Esophagus muscularis mucosa (tissue), 4 donors: ENCODE results near the gene PRKN. TPM values are rescaled to one million over a fixed set of nuclear protein-coding genes. Genes with fewer than 3 reads are reported as not detected.

ENCODE experiments used
- DNase-seq: peaks from one replicate; pipeline ENCODE4 v3.0.0-alpha.2; 2017; ENCODE audit errors: extremely low spot score
- H3K27ac ChIP-seq, 4 donors: fragments of 200-600 bp; sonication (generic); replicated peaks in 1 of 4; 1 replicate in 3 of 4; 2 replicates in 1 of 4; pipeline ENCODE4 v1.5.1; 2016 to 2019; ENCODE audit warnings: mild to moderate bottlenecking in 1 of 4
- H3K27me3 ChIP-seq, 4 donors: fragments of 200-600 bp; sonication (generic); one replicate each; pipeline versions ENCODE4 v1.5.1 to v1.6.0; 2016 to 2019
- H3K36me3 ChIP-seq, 4 donors: fragments of 200-600 bp; sonication (generic); one replicate each; pipeline ENCODE4 v1.5.1; 2016 to 2019
- H3K4me1 ChIP-seq, 4 donors: fragments of 200-600 bp; sonication (generic); one replicate each; pipeline ENCODE4 v1.5.1; 2016 to 2019
- H3K4me3 ChIP-seq, 4 donors: fragments of 200-600 bp; sonication (generic); 1 replicate in 2 of 4; 2 replicates in 2 of 4; pipeline ENCODE4 v1.5.1; 2016 to 2019; ENCODE audit warnings: mild to moderate bottlenecking in 4 of 4, moderate library complexity in 1 of 4
- H3K9me3 ChIP-seq, 4 donors: fragments of 200-600 bp; sonication (generic); 1 replicate in 3 of 4; 2 replicates in 1 of 4; pipeline ENCODE4 v1.5.1; 2016 to 2019
- CTCF ChIP-seq, 3 experiments: fragments of 200-600 bp in 2 of 3; fragments of 450-650 bp in 1 of 3; sonication (generic) in 2 of 3; IDR thresholded peaks; one replicate each; pipeline ENCODE4 v1.5.1; 2017 to 2019; ENCODE audit warnings: antibody characterized with exemption in 3 of 3, mild to moderate bottlenecking in 2 of 3, moderate library complexity in 1 of 3
- EP300 ChIP-seq: sonication (generic); formaldehyde crosslinking; IDR thresholded peaks from one replicate; pipeline ENCODE4 v1.6.1; 2017; ENCODE audit warnings: antibody characterized with exemption
- POLR2A ChIP-seq: fragments of 450-650 bp; IDR thresholded peaks from one replicate; pipeline ENCODE4 v1.6.1; 2017; ENCODE audit warnings: antibody characterized with exemption, moderate library complexity, mild to moderate bottlenecking, low read depth
- POLR2AphosphoS5 ChIP-seq, 2 donors: sonication (generic); formaldehyde crosslinking; IDR thresholded peaks; one replicate each; pipeline ENCODE4 v1.6.1; 2017; ENCODE audit warnings: antibody characterized with exemption in 2 of 2
- WGBS: methylation state at CpG from one replicate; pipeline ENCODE4 v1.1.5; 2018; 5-methylcytosine and 5-hydroxymethylcytosine counted together
- intact Hi-C: fragments of 100-400 bp; cut with DNase I; formaldehyde crosslinking; loops from one replicate; pipeline ENCODE4 v1.15.1; 2023
- total RNA-seq, 4 donors: library from RNA; depleted of rRNA; stranded (reverse); fragments of >200 nt; gene quantifications; one replicate each; pipeline versions ENCODE4 v1.1.0 to v1.2.1, GENCODE V29; 2016

The PRKN gene
- total RNA-seq, 4 donors from 2014 or later, result 9.6 to 14.5 (median 10.8) TPM

DNA sequence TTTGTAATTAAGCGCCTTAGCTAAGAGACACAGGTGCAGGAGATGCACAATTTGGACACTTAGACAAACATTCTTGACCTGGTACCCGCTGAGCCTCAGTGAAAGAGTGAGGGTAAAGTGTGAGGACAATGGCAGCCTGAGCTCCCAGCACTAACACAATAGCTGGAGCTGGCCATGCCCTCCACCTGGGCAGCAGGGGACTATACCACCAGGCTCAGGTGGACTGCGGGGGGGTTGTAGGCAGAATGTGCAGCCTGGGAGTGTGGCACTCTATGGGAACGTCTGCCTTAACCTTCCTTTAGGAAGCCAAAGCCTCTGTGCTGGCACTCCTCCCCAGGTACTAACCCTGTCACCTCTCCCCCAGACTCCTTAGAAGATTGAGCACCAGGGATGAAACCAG is 23.6 kb downstream of the PRKN start:
- intact Hi-C loops, result no loop called here
- WGBS, result 100% methylated on average over 3 of the region's 4 CpGs
- Histone ChIP-seq H3K27ac (no peak overlapping the region), H3K4me1 (peaks cover 6 to 18% (median 10%) of the 10 kb centered on the region in 4 donors), H3K9me3 (no peaks in the 10 kb centered on the region), H3K4me3 (no peak overlapping the region), H3K27me3 (no peaks in the 10 kb centered on the region), H3K36me3 (no peaks in the 10 kb centered on the region)
- DNase-seq, result no peak
- no peak for TF ChIP-seq EP300
- TF ChIP-seq CTCF (IDR thresholded peaks at IDR 0.05), result no peak
- TF ChIP-seq POLR2AphosphoS5 (IDR thresholded peaks at IDR 0.05), result no peak
- no peak for TF ChIP-seq POLR2A

GRCh38 chr6:162702446-162702845 is 25.1 kb downstream of the PRKN start:
- no peak for DNase-seq
- 63% methylated on average over 2 of the region's 2 CpGs for WGBS
- no peaks in the 10 kb centered on the region for H3K9me3 ChIP-seq
- no peak overlapping the region for H3K27ac ChIP-seq
- H3K4me3 ChIP-seq, result no peak overlapping the region
- TF ChIP-seq POLR2AphosphoS5 (IDR thresholded peaks at IDR 0.05) (no peak), POLR2A (no peak), CTCF (IDR thresholded peaks at IDR 0.05) (no peak), EP300 (no peak)
- no peaks in the 10 kb centered on the region for H3K27me3 ChIP-seq
- no peaks in the 10 kb centered on the region for H3K36me3 ChIP-seq
- intact Hi-C loops, result no loop called here
- H3K4me1 ChIP-seq, result peaks cover 6 to 18% (median 10%) of the 10 kb centered on the region in 4 donors

- H3K27ac ChIP-seq, result no peak overlapping the region
- DNase-seq, result no peak
- H3K27me3 ChIP-seq, result no peaks in the 10 kb centered on the region
- TF ChIP-seq POLR2AphosphoS5 (IDR thresholded peaks at IDR 0.05), result no peak
- no peak for TF ChIP-seq EP300
- TF ChIP-seq POLR2A, result no peak
- TF ChIP-seq CTCF (IDR thresholded peaks at IDR 0.05), result no peak
- WGBS, result 85% methylated on average over 1 of the region's 1 CpG
- no peaks in the 10 kb centered on the region for H3K9me3 ChIP-seq
- H3K4me1 ChIP-seq, result peaks cover 6 to 14% (median 10%) of the 10 kb centered on the region in 4 donors
- intact Hi-C loops, result no loop called here
- H3K36me3 ChIP-seq, result no peaks in the 10 kb centered on the region
- no peak overlapping the region for H3K4me3 ChIP-seq
Observed at GRCh38 chr6:162701551-162701950, 26.0 kb downstream of the PRKN start.

DNA sequence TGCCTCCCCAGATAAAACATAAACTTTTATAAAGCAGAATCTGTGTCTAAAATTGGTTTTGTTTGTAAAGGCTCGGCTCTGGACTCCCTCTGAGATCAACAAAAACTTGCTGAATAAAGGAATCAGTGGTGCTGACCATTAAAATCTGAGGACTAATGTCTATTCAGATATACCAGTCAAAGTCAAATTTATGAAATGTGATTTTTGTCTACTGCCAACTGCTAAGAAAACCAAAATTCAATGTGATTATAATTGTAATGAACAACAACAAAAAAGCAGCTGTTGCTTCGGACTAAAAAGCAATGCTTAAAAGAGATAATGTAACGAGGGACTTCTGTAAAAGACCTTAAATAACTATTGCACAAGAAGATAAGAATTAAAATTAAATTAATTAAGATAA is 26.6 kb downstream of the PRKN start:
- H3K4me3 ChIP-seq, result no peak overlapping the region
- H3K27ac ChIP-seq, result no peak overlapping the region
- no peaks in the 10 kb centered on the region for H3K36me3 ChIP-seq
- TF ChIP-seq CTCF (IDR thresholded peaks at IDR 0.05) (no peak), POLR2AphosphoS5 (IDR thresholded peaks at IDR 0.05) (no peak), EP300 (no peak), POLR2A (no peak)
- H3K27me3 ChIP-seq, result no peaks in the 10 kb centered on the region
- intact Hi-C loops, result no loop called here
- DNase-seq, result no peak
- no peaks in the 10 kb centered on the region for H3K9me3 ChIP-seq
- 86% methylated on average over 3 of the region's 3 CpGs for WGBS
- H3K4me1 ChIP-seq, result peaks cover 6 to 8% (median 7%) of the 10 kb centered on the region in 4 donors

- Histone ChIP-seq H3K27ac (no peak overlapping the region), H3K27me3 (no peaks in the 10 kb centered on the region), H3K4me3 (no peak overlapping the region), H3K36me3 (no peaks in the 10 kb centered on the region), H3K4me1 (no peaks in the 10 kb centered on the region), H3K9me3 (no peaks in the 10 kb centered on the region)
- WGBS, result 76% methylated on average over 2 of the region's 2 CpGs
- DNase-seq, result no peak
- intact Hi-C loops, result no loop called here
- TF ChIP-seq EP300 (no peak), POLR2A (no peak), CTCF (IDR thresholded peaks at IDR 0.05) (no peak), POLR2AphosphoS5 (IDR thresholded peaks at IDR 0.05) (no peak)
Observed at GRCh38 chr6:162699961-162700360, 27.6 kb downstream of the PRKN start.
